Kasumi-1 (cell line): ENCODE measurements around the gene PTPRG.

Experiments used
- DNase-seq, 2 experiments: peaks; one replicate each; lab custom pipeline; 2025; lab: John Stamatoyannopoulos, UW

The PTPRG gene

DNA sequence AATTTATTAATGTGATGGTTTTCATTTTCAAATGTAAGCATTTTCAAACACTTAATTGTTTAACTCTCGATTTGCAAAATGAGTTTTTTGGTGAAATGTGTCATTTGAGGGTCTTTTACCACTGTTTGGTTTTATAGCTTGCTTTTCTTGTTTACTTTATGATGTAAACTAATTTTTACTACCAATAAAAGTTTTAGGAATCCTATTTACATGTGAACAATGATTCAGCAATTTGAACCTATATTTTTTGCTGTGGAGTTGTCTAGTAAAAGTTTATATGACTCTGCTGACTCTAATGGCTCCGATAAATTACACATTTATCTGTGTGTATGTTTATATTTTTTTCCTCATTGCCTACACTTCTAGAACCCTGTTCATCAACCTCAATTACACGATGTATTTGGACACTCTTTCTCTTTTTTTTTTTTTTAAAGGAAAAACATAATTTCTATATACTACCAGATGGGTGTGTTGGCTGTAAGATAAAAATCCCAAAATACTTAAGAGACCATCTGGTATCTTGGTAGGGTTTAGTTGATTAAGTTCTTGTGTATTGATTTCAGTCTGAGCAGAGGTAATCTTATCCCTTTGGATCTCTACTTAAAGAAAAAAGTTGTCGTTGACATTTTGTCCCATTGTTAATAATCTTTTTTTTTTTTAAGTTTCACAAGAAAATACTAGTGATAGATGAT, 89.5 kb downstream of the PTPRG start:
- no peak for DNase-seq

DNA sequence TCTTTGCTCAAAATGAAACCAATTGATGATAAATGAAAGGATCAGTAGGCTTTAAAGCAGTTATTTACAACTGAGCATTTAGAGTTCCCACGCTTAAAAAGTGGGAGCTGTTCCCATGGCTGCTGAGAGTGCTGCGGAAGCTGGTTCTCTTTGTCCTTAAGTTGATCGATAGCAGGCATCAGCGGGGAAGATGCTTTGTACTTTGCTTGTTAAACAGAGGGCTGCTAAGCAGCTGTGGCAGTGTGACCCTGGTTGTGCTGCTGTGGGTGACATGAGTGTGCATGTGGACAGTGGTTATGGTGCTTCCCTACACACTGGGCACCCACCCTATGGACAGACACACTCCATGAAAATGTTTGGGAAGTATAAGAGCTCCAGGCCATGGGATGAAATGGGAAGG, 96.3 kb downstream of the PTPRG start:
- DNase-seq = no peak

DNA sequence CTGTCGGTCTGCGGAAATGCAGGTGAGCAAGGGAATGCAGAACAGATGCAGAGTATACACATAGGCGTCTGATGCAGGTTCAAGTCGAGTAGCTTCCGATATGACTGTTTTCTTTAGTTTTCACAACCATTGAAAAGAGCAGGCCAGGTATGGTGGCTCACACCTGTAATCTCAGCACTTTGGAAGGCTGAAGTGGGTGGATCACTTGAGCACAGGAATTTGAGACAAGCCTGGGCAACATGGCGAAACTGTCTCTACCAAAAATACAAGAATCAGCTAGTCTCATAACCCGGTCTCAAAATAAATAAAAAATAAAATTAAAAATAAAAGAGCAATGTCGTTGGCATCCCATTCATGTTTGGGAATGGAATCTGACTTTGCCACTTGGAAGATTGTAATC, 101.5 kb downstream of the PTPRG start:
- DNase-seq = no peak

DNA sequence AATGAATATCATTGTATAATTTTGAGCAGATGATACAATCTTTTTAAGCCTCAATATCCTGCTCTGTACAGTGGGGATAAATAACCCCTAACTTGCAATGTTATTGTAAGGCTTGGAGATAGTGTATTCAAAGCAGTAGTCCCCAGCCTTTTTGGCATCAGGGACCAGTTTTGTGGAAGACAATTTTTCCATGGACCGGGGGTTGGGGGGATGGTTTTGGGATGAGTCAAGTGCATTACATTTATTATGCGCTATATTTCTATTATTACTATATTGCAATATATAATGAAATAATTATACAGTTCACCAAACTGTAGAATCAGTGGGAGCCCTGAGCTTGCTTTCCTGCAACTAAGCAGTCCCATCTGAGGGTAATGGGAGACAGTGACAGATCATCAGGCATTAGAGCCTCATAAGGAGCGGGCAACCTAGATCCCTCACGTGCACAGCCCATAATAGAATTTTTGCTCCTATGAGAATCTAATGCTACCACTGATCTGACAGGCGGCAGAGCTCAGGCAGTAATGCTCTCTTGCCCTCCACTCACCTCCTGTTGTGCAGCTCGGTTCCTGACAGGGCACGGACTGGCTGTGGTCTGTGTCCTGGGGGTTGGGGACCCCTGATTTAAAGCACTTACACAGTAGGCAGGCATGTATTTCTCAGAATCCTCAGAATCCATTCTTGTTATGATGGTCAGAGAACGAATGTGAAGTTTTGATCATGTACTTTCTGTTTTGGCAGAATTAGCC, 102.2 kb downstream of the PTPRG start:
- no peak for DNase-seq

DNA sequence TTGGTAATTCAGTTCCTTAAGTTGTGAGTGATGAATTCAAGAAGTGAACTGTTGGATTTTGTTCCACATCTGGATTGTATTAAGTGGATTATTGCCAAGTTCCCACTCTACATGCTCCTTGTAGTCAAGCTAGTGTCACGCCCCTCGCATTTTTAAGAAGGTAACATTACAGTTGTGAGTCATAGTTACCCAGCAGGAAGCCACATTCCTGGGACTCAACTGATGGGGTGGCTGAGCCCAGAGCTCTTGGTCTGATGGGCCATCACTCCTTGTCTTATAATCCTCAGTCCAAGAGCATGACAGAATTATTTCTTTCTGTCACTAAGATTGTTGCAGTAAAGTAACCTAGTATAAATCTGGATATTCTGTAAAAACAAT, 102.7 kb downstream of the PTPRG start:
- no peak for DNase-seq

DNA sequence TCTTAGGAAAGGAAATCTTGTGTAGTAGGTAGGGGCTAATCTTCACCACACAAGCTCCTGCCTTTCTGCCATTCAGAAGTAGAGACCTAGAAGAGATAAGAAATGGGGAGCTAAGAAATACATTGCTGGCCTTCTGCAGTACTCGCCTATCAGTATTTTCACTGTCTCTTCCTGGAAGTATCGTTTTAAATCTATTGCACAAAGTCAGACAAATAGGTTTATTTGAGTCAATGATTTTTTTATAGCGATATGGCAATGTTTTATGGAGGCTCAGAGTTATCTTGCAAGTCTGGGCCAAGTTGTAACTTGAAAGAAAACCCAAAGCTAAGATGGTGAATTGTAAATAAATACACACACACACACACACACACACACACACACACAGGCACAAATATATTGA, 103.8 kb downstream of the PTPRG start:
- no peak for DNase-seq

DNA sequence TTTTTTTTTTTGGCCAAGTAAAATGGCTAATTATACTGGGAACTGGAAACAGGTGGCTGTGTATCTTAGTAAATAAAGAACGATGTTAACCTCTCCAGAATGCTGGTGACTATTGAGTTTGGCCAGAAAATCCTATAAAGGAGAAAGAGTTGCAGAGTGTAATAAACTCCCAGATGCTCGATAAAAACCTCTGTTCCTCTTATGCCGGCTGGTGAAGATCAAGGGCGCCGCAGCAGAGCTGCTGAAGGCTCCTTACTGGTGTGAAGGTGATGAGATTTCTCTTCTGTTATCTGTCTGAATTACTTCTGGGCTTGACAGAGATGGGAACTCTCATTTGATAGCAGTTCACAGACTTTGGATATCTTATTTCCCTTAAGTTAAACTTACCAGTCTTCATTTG, 104.6 kb downstream of the PTPRG start:
- DNase-seq = no peak

DNA sequence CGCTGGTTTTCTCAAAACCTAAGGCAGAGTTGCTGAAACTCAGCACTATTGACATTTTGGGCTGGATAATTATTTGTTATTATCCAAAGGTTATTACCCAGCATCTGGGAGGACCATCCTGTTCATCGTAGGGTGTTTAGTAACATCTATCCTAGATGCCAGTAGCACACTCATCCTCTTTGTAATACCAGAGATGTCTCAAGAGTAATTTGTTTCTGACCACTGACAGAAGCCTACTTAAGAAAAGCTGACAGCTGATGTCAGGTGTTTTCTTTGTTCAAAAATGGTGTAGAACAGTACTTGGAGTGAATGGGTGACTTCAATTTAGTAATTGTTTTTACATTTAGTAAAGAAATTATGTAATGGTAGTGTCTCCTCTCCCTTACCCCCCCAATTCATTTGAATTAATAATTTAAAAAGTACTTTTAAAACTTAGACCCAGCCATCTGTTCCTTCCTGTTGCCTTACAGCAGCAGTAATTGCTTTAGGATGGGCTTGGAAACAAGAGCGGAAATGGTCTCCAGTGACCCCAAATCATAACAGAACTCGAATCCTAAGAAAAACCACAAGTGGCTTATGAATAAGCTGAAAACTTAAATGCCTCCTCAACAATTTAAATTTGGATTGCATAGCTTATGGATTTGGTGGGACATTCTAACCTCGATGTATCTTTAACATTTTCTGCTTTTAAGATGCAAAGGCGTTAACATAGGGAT, 105.4 kb downstream of the PTPRG start:
- no peak for DNase-seq

DNA sequence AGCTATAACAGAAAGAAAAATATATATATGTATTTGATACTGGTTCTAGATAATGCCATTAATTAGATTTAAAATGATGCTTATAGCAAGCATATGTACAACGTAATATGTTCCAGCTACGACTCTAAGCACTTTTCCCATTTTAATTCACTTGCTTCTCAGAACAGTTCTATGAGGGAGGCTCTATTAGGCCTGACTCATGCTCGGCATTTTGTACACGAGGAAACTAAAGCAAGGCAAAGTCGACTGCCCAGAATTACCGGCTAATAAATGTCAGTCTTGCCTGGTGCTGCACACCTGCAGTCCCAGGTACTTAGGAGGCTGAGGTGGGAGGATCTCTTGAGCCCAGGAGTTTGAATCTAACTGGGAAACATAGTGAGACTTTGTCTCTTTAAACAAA, 106.0 kb downstream of the PTPRG start:
- DNase-seq = no peak

DNA sequence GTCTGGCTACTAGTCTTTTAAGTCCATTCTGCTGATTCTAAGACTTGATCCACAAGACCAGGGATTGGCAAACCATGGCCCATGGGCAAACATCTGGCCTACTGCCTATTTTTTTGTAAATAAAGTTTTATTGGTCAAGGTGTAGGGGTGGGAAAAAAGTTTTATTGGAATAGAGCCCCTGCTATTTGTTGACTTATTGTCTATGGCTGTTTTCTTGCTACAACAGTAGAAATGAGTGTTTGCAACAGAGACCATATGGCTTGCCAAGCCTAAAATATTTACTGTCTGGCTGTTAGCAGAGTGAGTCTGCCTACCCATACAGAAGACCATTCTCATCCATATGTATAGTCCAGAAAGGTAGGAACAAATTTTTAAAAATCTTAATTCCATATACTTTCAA, 106.4 kb downstream of the PTPRG start:
- no peak for DNase-seq

DNA sequence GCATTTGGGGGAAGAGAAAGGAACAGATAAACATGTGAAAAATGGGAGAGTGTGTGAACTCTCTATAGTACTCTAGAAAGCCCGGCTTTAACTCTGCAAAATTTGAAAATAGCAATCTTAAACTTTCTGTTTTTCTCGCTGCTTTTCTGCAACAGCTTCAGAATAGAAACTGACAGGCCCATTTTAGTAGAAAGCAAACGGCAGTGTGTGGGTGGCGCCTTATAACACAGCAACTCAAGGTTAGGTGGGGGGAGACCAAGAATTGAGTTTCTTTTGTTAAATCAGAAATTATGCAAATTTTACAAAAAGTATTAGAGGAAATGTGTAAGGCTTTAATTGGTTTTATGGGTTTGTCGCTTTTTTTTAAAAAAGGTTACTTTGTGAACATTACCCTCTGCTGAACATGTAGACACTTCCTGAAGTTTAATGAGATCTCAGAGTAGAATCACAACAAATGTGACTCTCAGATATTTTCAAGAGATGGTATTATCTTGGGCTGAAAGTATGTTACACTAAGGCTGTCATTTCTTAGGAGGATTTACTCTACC, 107.0 kb downstream of the PTPRG start:
- no peak for DNase-seq

DNA sequence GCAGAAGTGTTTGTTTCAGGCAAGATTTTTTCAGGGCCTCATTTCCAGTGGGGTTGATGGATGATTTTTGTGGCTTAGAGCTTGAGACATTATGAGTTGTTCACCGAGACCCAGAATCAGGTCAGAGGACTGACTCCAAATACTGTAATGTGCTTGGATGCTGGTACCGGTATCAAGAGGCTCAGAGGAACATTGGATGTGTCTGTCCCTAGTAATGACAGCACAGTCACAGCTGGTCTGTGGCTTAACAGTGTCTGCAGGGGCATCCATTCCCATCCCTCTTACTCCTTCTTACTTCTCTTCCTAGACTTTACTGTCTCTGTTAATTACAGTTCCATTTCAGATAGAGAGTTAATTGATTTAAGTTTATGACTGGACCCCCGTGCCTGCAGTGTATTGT, 107.8 kb downstream of the PTPRG start:
- DNase-seq = no peak

DNA sequence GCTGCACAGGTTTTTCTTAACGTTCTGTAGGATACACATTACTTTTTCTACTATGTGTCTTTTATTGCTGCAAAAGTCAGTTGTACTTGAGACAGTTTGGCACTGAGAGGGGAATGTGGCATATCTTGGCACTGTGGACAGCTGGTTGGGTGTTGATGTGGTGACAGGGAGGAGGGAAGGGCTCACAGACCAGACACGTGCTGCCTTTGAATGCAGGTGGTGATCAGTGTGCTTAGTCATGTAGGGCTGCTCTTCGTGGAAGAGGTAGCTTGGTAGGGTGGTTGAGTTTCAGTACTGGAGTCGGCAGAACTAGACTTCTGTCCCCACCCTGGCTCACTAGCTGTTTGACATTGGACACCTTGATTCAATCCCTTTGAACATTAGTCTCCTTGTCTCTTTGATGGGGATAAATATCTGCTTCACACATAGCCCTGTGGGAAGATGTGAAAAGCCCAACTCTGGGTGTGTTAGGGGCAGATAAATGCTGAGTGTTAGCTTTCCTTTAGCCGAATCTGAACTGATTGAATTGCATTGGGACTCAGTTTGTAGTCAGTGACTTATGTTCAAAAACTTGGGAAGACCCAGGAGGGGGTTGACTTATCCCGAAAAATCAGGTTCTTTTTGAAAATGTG, 108.4 kb downstream of the PTPRG start:
- no peak for DNase-seq

DNA sequence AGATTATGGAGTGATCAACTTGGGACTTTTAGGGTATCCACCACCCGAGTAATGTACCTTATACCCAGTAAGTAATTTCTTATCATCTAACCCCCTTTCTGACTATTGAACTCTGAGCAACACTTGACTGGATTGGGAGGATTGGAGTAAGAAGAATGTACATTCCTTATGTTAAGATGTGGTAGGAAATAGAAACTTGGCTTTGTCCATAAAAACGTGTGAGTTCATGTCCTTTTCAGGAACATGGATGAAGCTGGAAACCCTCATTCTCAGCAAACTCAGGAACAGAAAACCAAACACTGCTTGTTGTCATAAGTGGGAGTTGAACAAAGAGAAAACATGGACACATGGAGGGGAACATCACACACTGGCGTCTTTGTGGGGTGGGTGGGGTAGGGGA, 112.3 kb downstream of the PTPRG start:
- DNase-seq = no peak

DNA sequence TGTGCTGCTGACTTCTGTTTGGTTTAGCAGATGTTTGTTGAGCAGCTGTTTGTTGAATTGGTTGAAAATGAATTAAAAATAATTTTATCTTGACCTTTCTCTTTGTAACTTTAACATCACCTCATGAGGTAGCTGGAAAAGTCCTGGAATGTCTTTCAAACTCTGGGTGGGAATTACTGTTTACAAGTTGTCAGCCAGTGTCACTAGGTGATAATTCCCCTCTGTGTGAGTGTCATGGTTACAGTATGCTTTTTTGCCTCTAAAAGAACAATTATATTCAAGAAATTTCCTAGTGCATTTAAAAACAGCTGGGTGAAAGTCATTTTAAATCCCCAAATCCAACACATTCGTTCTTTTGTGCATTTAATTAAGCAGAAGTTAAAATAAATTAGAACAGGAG, 113.2 kb downstream of the PTPRG start:
- no peak for DNase-seq

DNA sequence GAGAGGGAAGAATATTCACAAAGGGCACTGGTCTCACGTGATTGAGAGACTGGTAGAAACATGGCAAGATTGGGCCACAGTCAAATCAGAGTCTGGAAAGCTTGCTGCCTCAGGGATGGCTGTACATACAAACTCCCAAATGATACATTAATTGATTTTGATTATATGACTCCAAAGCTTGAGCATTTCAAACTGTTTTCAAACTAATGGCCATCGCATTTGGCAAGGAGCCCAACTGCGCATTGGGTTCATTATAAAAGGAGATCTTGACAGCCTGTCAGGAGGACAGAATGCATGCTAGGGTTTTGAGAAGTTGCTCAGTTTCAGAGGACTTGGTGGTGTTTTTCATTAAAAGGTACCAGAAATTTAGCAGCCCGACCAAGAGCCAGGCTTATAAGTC, 117.7 kb downstream of the PTPRG start:
- DNase-seq = no peak

DNA sequence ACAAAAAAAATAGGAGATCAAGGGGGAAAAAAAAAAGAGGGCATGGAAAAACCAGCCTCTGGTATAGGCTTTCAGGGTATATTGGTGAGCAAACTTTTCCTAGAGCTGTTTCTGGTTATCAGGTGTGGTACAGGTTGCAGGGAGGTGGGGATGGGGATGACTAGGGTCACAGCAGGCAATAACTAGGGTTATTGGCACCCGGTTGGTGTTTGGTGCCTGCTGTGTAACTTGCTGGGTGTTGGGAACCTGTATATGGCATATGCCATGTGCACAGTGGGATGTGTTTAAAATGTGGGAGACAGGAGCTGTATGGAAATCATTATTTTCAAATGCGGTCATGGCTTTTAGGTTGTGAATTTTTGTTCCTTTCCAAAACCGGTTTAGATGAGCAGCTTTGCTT, 119.2 kb downstream of the PTPRG start:
- no peak for DNase-seq

DNA sequence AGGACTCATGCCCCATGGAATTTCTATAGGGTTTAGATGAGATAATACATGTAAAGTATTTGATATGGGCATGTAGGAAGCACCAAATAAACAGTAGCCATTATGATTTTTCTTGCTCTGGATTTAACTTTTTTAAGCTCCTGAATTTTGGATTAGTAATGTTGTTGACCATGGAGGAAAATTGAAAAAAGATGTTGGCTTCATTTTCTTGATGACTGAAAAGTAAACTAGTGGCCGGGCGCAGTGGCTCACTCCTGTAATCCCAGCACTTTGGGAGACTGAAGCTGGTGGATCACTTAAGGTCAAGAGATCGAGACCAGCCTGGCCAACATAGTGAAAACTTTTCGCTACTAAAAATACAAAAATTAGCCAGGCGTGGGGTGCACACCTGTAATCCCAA, 120.3 kb downstream of the PTPRG start:
- no peak for DNase-seq

DNA sequence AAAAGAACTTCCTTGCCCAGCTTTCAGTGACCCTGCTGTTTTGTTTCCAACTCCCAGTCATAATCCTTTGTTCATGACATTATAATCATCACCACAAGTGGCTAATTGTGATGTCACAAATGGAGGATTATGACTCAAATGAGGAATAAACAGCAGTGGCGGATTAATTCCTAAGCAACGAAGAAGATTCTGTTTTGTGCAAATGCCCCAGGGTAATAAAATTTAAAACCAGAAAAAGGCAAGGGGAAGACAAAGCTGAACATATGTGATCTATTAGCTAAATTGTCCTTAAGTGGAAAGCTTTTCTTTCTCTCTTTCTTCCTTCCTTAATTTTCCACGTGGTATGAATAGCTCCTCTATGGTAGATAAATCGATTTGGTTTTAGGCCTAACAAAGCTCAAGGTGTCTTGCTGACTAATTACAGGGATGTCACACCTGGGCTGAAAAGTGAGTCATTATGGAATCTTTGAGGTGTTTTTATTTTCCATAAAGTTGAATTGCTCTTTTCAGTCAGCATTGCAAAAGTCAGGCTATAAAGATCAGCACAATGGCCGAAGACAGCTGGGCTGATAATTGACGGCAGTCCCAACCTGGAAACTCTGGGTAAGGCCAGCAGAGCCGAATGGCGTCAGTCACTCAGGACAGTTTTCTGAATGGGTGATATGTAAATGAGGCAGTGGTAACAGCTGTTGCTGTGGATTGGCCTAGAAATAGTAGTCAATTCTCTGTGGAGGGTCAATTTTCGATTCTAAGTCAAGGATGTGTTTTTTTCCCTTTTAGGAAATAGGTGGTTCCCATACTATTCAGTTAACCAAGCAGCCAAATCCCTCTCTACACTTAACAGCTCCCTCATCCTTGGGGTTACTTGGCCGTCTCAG, 121.5 kb downstream of the PTPRG start:
- no peak for DNase-seq

DNA sequence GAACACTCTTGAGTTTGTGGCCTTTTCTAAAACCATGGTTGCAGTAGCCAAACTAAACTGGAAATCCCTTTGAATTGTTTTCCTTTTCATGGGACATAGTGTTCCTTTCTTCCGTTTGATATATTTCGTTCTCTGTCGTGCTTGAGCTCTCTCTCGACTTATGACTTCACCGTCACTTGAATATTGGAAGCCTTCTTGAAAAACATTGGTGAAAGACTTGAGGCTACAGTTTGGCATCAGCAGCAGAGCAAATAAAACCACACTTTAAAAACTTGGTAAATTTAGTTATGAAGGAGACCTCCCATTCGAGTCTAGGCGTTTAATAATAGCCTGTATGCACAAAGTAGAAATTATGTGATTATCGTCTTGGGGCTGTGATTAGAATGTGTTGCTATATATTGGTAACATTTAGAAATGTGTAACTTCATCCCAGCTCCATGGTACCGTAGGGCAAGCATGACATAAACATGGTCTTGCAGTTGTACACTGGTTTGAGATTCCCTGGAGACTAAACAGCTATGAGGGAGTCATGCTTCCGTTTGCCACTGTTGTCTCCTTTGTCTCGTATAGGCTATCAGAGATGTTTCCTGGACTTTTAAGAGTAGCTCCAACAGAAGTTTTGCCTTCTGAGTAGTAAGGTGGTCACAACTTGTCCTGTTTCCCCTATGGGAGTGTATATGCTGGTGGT, 122.3 kb downstream of the PTPRG start:
- no peak for DNase-seq

DNA sequence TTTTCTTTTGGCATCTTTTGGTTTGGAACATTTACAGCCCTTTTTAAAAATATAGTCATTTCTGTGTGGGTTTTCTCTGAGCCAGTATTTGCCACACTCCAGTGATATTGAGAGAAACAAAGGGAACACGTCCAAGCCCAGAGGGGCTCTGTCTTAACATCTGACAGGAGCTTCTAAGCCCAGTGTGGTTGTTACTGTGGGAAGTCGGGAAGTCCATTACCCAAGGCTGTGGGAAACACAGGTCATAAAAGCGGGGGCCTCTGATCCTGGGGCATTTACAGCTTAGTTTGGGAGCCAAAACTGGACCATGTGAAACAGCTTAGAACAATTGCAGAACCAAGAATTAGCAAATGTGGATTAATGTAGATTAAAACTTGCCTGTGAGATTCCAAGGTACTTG, 123.0 kb downstream of the PTPRG start:
- no peak for DNase-seq
